GM18499 (cell line): Measurements from ENCODE around the gene HINFP.
"Not testable (repeated sequence)": the region's sequence is repeated elsewhere in the genome, so short reads cannot be mapped to it uniquely, and the experiment has no call there.

ENCODE experiments used
- ATAC-seq: cut with Tn5 transposase; IDR thresholded peaks from one replicate; pipeline ENCODE4 v1.9.1; 2021; ENCODE audit warnings: moderate number of reproducible peaks; ENCODE audit not compliant: insufficient read depth, unreplicated experiment

Gene HINFP

GRCh38 chr11:119153049-119153818 lies 31.9 kb downstream of the HINFP start:
- ATAC-seq = no peak

- no peak for ATAC-seq
These were observed 32.8 kb downstream of the HINFP start for GRCh38 chr11:119154178-119154577.

- ATAC-seq = no peak
These were observed 34.5 kb downstream of the HINFP start for GRCh38 chr11:119155733-119156492.

GRCh38 chr11:119156496-119156895 lies 35.1 kb downstream of the HINFP start:
- ATAC-seq = no peak

GRCh38 chr11:119157063-119157462 lies 35.7 kb downstream of the HINFP start:
- ATAC-seq = no peak

GRCh38 chr11:119158467-119158866 lies 37.1 kb downstream of the HINFP start:
- no peak for ATAC-seq

GRCh38 chr11:119160151-119160550 lies 38.8 kb downstream of the HINFP start:
- ATAC-seq = no peak

- ATAC-seq = no peak
These were observed 40.5 kb downstream of the HINFP start for GRCh38 chr11:119161871-119162270.

GRCh38 chr11:119166368-119167076 lies 45.1 kb downstream of the HINFP start:
- no peak for ATAC-seq

- not testable (repeated sequence) for ATAC-seq
These were observed 45.7 kb downstream of the HINFP start for GRCh38 chr11:119167077-119167458.

- no peak for ATAC-seq
These were observed 46.6 kb downstream of the HINFP start for GRCh38 chr11:119167933-119168332.

- ATAC-seq = no peak
These were observed 47.3 kb downstream of the HINFP start, which contains the start of gene NLRX1 for GRCh38 chr11:119168471-119169281. Gene NLRX1 (plus strand): TSS chr11:119168725. CDS start chr11:119171404, 2,679 bp downstream.

- no peak for ATAC-seq
These were observed 47.9 kb downstream of the HINFP start for GRCh38 chr11:119169282-119169719.

GRCh38 chr11:119172513-119172912 lies 51.1 kb downstream of the HINFP start:
- ATAC-seq = no peak

GRCh38 chr11:119173453-119173852 lies 52.1 kb downstream of the HINFP start:
- no peak for ATAC-seq

GRCh38 chr11:119175493-119176077 lies 54.2 kb downstream of the HINFP start:
- no peak for ATAC-seq

GRCh38 chr11:119178166-119178680 lies 56.8 kb downstream of the HINFP start:
- no peak for ATAC-seq

- no peak for ATAC-seq
These were observed 58.0 kb downstream of the HINFP start for GRCh38 chr11:119179342-119179741.

- no peak for ATAC-seq
These were observed 58.6 kb downstream of the HINFP start for GRCh38 chr11:119179983-119180382.
